Hepatocyte (in vitro differentiated cells): ENCODE results near the gene SRP54. TPM values are rescaled to one million over a fixed set of nuclear protein-coding genes. Genes with fewer than 3 reads are reported as not detected.

Experiments used
- DNase-seq: peaks from one replicate; pipeline ENCODE4 v3.0.0-alpha.2; 2016; ENCODE audit warnings: low spot score
- H2AFZ ChIP-seq: fragments of 200-600 bp; sonication (generic); 2 replicates; pipeline ENCODE4 v1.6.0; 2016; ENCODE audit warnings: antibody characterized with exemption, mild to moderate bottlenecking
- H3K27ac ChIP-seq: fragments of 200-600 bp; sonication (generic); 2 replicates; pipeline ENCODE4 v1.5.1; 2016; ENCODE audit warnings: mild to moderate bottlenecking
- H3K27me3 ChIP-seq: fragments of 200-600 bp; sonication (generic); 2 replicates; pipeline ENCODE4 v1.6.1; 2016
- H3K36me3 ChIP-seq: fragments of 200-600 bp; sonication (generic); replicated peaks from 2 replicates; pipeline ENCODE4 v1.5.1; 2016; ENCODE audit warnings: low read depth; ENCODE audit not compliant: insufficient read depth
- H3K4me1 ChIP-seq: fragments of 200-600 bp; sonication (generic); 2 replicates; pipeline ENCODE4 v1.5.1; 2016; ENCODE audit warnings: mild to moderate bottlenecking, moderate library complexity; ENCODE audit not compliant: insufficient read depth
- H3K4me2 ChIP-seq: fragments of 200-600 bp; sonication (generic); 2 replicates; pipeline ENCODE4 v1.6.0; 2016
- H3K4me3 ChIP-seq: fragments of 200-600 bp; sonication (generic); 2 replicates; pipeline ENCODE4 v1.5.1; 2016; ENCODE audit warnings: mild to moderate bottlenecking
- H3K79me2 ChIP-seq: fragments of 200-600 bp; sonication (generic); 2 replicates; pipeline ENCODE4 v1.6.0; 2017; ENCODE audit warnings: mild to moderate bottlenecking
- H3K9me2 ChIP-seq: fragments of 200-600 bp; sonication (generic); replicated peaks from 2 replicates; pipeline ENCODE4 v1.6.0; 2017; ENCODE audit warnings: mild to moderate bottlenecking; ENCODE audit not compliant: insufficient read depth
- H3K9me3 ChIP-seq: fragments of 200-600 bp; sonication (generic); 2 replicates; pipeline ENCODE4 v1.5.1; 2016; ENCODE audit warnings: low read depth, mild to moderate bottlenecking
- H4K20me1 ChIP-seq: fragments of 200-600 bp; sonication (generic); 2 replicates; pipeline ENCODE4 v1.6.0; 2016; ENCODE audit warnings: mild to moderate bottlenecking; ENCODE audit not compliant: insufficient read depth, poor library complexity, severe bottlenecking
- EZH2 ChIP-seq: fragments of 200-600 bp; sonication (generic); IDR thresholded peaks from 2 replicates; pipeline ENCODE4 v1.6.1; 2016; ENCODE audit warnings: antibody characterized with exemption, mild to moderate bottlenecking, borderline replicate concordance
- EZH2phosphoT487 ChIP-seq: fragments of 200-600 bp; sonication (generic); IDR thresholded peaks from one replicate; pipeline ENCODE4 v1.6.1; 2018; ENCODE audit warnings: antibody characterized with exemption, mild to moderate bottlenecking, low read depth, moderate library complexity; ENCODE audit not compliant: unreplicated experiment, severe bottlenecking
- WGBS: methylation state at CpG from one replicate; pipeline ENCODE4 v1.1.6; 2016; ENCODE audit warnings: low lambda C conversion rate; ENCODE audit errors: missing lambda C conversion rate; 5-methylcytosine and 5-hydroxymethylcytosine counted together
- polyA plus RNA-seq: library from polyadenylated mRNA; unstranded; fragments of >200 nt; fragmentation: Nextera tagmentation; extraction: Ambion mirVana; gene quantifications from 2 replicates; pipeline ENCODE4 v1.2.1, GENCODE V29; 2016
- total RNA-seq: library from RNA; depleted of rRNA; stranded (reverse); fragments of >200 nt; gene quantifications from 2 replicates; pipeline ENCODE4 v1.2.3, GENCODE V29; 2014
- TF ChIP-seq, protein P1 (sequence below): fragments of 200-600 bp; sonication (generic); IDR thresholded peaks from 2 replicates; pipeline ENCODE4 v1.5.1; 2016; ENCODE audit warnings: antibody characterized with exemption, mild to moderate bottlenecking; ENCODE audit not compliant: poor library complexity

SRP54 gene
- total and polyA plus RNA-seq, 2 experiments from 2014 or later: 63.1 to 96.2 TPM

DNA sequence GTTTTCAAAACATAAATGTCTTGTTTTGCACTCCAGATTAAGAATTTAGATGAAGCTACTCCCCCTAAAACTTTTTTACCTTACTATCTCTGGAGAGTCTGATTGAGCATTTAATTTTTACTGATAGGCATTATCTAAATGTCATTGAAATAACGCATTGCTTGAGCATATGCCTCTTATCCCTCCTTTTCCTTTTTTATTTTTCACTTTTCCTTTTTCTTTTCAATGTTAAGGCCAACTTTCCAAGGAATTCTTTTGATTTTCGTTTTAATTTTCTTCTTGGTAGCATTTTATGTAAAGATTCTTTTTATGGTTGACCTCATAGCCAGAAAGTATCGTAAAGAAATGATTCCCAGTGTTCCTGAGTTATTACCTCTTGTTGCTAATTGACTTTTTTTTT, 2.9 kb downstream of the SRP54 start:
- no peaks in the 10 kb centered on the region for H3K9me2 ChIP-seq
- H3K27ac ChIP-seq: no peak overlapping the region
- 95% methylated on average over 3 of the region's 3 CpGs for WGBS
- no peak overlapping the region for H2AFZ ChIP-seq
- no peaks in the 10 kb centered on the region for H3K9me3 ChIP-seq
- TF ChIP-seq EZH2 (no peak), EZH2phosphoT487 (no peak)
- TF ChIP-seq, protein P1, sequence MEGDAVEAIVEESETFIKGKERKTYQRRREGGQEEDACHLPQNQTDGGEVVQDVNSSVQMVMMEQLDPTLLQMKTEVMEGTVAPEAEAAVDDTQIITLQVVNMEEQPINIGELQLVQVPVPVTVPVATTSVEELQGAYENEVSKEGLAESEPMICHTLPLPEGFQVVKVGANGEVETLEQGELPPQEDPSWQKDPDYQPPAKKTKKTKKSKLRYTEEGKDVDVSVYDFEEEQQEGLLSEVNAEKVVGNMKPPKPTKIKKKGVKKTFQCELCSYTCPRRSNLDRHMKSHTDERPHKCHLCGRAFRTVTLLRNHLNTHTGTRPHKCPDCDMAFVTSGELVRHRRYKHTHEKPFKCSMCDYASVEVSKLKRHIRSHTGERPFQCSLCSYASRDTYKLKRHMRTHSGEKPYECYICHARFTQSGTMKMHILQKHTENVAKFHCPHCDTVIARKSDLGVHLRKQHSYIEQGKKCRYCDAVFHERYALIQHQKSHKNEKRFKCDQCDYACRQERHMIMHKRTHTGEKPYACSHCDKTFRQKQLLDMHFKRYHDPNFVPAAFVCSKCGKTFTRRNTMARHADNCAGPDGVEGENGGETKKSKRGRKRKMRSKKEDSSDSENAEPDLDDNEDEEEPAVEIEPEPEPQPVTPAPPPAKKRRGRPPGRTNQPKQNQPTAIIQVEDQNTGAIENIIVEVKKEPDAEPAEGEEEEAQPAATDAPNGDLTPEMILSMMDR: no peak
- no peaks in the 10 kb centered on the region for H3K27me3 ChIP-seq
- peaks cover 24% of the 10 kb centered on the region for H4K20me1 ChIP-seq
- H3K4me2 ChIP-seq: peak overlapping the region; percentile 86
- no peak for DNase-seq
- H3K4me3 ChIP-seq: no peak overlapping the region
- H3K79me2 ChIP-seq: peaks cover 72% of the 10 kb centered on the region
- H3K36me3 ChIP-seq: no peaks in the 10 kb centered on the region
- peaks cover 20% of the 10 kb centered on the region for H3K4me1 ChIP-seq

DNA sequence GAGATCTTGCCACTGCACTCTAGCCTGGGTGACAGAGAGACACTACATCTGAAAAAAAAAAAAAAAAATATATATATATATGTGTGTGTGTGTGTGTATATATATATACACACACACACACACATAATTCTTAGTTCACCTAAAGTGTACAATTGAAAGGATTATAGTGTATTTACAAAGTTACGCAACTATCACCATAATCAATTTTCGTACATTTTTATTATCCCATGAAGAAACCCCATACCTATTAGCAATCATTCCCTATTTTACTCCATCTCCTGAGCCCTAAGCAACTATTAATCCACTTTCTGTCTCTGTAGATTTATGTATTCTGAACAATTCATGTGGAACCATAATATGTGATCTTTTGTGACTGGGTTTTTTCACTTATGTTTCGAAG, 4.4 kb downstream of the SRP54 start:
- Histone ChIP-seq H2AFZ (no peak overlapping the region), H3K9me2 (no peaks in the 10 kb centered on the region), H3K27me3 (no peaks in the 10 kb centered on the region), H3K9me3 (no peaks in the 10 kb centered on the region), H3K79me2 (peaks cover 85% of the 10 kb centered on the region), H3K4me1 (peaks cover 18% of the 10 kb centered on the region), H3K4me3 (no peak overlapping the region), H4K20me1 (peaks cover 30% of the 10 kb centered on the region), H3K36me3 (no peaks in the 10 kb centered on the region), H3K27ac (no peak overlapping the region), H3K4me2 (no peak overlapping the region)
- DNase-seq: no peak
- no peak for TF ChIP-seq EZH2
- TF ChIP-seq, protein P1: no peak
- TF ChIP-seq EZH2phosphoT487: no peak
- 94% methylated on average over 3 of the region's 3 CpGs for WGBS

DNA sequence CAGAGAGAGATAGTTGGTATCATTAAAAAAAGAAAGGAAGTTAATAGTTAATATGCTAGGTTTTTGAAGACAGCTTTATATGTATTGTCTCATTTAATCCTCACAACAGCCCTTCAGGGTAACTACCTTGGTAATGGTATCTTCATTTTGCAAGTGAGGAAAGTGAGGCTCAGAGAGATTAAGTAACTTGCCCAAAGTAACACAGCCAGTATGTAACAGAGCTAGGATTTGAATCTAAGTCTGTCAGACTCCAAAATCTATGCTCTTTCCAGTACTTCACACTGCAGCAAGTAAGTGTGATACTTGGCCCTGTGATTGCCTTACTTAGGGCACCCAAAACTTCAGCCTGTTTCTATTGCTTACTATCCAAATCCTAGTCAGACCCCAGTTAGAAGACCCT, 7.0 kb downstream of the SRP54 start:
- no peak for DNase-seq
- H3K4me1 ChIP-seq: peaks cover 6% of the 10 kb centered on the region
- H3K36me3 ChIP-seq: no peaks in the 10 kb centered on the region
- no peak overlapping the region for H3K27ac ChIP-seq
- peaks cover 34% of the 10 kb centered on the region for H4K20me1 ChIP-seq
- no peaks in the 10 kb centered on the region for H3K27me3 ChIP-seq
- no peak overlapping the region for H3K4me2 ChIP-seq
- TF ChIP-seq, protein P1: no peak
- TF ChIP-seq EZH2phosphoT487: no peak
- no peak for TF ChIP-seq EZH2
- no peaks in the 10 kb centered on the region for H3K9me2 ChIP-seq
- H2AFZ ChIP-seq: no peak overlapping the region
- no peaks in the 10 kb centered on the region for H3K9me3 ChIP-seq
- no peak overlapping the region for H3K4me3 ChIP-seq
- H3K79me2 ChIP-seq: peaks cover 95% of the 10 kb centered on the region

DNA sequence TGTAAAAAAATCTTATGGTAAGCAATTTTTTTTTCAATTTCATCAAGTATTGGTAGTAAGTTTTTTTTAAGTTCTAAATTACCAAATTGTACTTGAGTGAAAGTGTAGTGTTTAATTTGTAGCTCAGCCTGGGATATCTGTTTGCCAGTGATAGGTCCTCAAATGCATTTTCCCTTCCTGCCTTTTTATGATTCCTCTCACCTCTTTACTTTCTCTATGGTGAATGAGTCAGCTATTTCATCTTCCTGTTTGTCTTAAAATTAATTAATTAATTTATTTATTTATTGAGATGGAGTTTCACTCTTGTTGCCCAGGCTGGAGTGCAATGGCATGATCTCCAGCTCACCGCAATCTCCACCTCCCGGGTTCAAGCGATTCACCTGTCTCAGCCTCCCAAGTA, 10.6 kb downstream of the SRP54 start:
- no peaks in the 10 kb centered on the region for H3K9me3 ChIP-seq
- H3K36me3 ChIP-seq: no peaks in the 10 kb centered on the region
- no peak overlapping the region for H3K4me3 ChIP-seq
- H3K4me1 ChIP-seq: no peaks in the 10 kb centered on the region
- no peak overlapping the region for H3K27ac ChIP-seq
- H4K20me1 ChIP-seq: peaks cover 31% of the 10 kb centered on the region
- H2AFZ ChIP-seq: no peak overlapping the region
- WGBS: 99% methylated on average over 3 of the region's 3 CpGs
- DNase-seq: no peak
- H3K4me2 ChIP-seq: no peak overlapping the region
- H3K27me3 ChIP-seq: no peaks in the 10 kb centered on the region
- peaks cover 76% of the 10 kb centered on the region for H3K79me2 ChIP-seq
- no peak for TF ChIP-seq EZH2phosphoT487
- TF ChIP-seq, protein P1: no peak
- TF ChIP-seq EZH2: no peak
- H3K9me2 ChIP-seq: no peaks in the 10 kb centered on the region
